ENCODE measurements around the gene CORO2B.

CORO2B gene

DNA sequence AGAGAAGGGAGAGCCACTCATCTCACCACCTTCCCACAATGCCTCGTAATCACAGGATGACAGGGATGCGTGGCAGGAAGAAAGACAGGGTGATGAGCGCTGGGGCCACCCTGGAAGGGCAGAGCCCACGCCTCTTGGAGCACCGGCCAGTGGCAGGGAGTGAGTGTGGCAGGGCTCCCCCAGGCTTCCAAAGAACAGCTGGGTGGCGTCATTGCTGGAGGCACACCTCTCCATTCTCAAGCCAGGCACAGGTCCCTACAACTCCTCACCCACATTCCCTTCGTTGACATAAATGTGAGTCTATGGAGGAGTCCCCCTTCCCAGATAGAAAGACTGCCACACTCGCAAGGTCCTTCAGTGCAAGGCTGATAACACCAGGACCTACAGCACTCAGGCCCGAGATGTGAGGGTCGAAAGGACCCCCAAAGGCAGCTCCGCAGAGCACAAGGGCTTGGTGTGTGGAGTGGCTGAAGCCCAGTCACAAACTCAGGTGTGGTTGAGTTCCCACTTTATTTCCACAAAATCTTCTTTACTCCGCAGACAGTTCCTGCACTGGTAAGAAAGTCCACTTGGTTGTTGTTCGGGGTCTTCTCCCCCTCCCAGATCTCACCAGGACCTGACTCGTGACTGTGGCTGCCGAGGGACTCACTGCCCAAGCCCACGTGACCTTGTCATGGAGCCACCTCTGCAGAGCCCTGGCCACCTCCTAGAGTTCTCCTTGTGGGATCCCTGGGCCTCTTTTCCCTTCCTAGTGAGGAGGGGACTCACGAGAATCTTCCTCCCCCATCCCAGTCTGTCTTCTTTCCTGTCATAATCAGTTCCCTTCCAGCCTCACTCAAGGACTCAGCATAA, 22.4 kb upstream of the CORO2B start:
- Histone ChIP-seq H3K27ac (ENCODE audit: low read length) (no peak overlapping the region), H3K4me3 (ENCODE audit: low read depth in 1 of 2, low read length in 2 of 2) (no peak overlapping the region), H3K27me3 (ENCODE audit: low read depth, low read length) (peaks cover 10% of the 10 kb centered on the region), H3K4me1 (ENCODE audit: control insufficient read depth in 1 of 2, insufficient read depth in 2 of 2, low read length in 2 of 2) (peaks cover 4 to 5% of the 10 kb centered on the region in 2 donors), H3K36me3 (ENCODE audit: control insufficient read depth in 1 of 2, insufficient read depth in 2 of 2, low read length in 2 of 2) (no peaks in the 10 kb centered on the region), H3K9me3 (ENCODE audit: control insufficient read depth in 1 of 2, low read length in 2 of 2) (no peaks in the 10 kb centered on the region)

GRCh38 chr15:68557469-68558317, 21.1 kb upstream of the CORO2B start:
- Histone ChIP-seq H3K36me3 (ENCODE audit: control insufficient read depth in 1 of 2, insufficient read depth in 2 of 2, low read length in 2 of 2) (no peaks in the 10 kb centered on the region), H3K4me3 (ENCODE audit: low read depth in 1 of 2, low read length in 2 of 2) (no peak overlapping the region), H3K27ac (ENCODE audit: low read length) (no peak overlapping the region), H3K27me3 (ENCODE audit: low read depth, low read length) (peaks cover 10% of the 10 kb centered on the region), H3K9me3 (ENCODE audit: control insufficient read depth in 1 of 2, low read length in 2 of 2) (no peaks in the 10 kb centered on the region), H3K4me1 (ENCODE audit: control insufficient read depth in 1 of 2, insufficient read depth in 2 of 2, low read length in 2 of 2) (peaks cover 4 to 5% of the 10 kb centered on the region in 2 donors)

DNA sequence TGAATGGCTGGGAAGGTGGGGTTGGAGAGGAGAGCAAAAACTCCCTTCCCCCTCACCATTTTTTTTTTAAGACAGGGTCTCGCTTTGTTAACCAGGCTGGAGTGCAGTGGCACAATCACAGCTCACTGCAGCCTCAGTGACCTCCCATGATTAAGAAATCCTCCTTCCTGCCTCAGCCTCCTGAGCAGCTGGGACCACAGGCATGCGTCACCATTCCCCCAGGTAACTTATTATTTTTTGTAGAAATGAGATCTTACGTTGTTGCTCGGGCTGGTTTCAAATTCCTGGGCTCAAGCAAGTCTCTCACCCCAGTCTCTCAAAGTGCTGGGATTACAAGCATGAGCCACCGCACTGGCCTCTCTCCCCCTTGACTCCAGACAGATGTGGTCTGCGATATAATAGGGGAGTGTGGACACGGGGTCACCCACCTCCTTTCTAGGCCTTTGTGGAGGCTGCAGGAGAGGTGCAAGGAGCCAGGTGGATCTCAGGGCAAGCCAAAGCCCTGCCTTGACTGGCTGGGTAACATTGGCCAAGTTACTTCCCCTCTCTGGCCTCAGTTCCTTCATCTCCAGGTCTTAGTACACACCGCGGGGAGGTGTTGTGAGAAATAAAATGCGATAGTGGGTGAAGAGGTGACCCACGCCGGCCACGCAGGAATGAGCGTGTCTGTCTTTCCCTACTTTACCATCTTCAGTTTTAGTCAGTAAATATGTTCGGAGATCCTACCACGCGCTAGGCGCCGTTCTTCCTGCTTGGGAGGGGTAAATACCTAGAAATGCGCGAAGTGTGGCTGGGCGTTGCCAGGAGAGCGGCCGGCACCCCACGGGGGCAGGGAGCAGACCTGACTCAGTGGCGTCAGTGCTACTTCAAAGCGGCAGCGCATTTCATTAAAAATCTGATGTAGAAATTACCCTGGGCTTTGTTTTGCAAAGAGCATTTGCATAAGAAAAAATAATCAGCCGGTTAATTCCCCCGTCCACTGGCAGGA, 20.2 kb upstream of the CORO2B start:
- Histone ChIP-seq H3K4me1 (ENCODE audit: control insufficient read depth in 1 of 2, insufficient read depth in 2 of 2, low read length in 2 of 2) (peaks cover 4 to 5% of the 10 kb centered on the region in 2 donors), H3K27ac (ENCODE audit: low read length) (no peak overlapping the region), H3K9me3 (ENCODE audit: control insufficient read depth in 1 of 2, low read length in 2 of 2) (no peaks in the 10 kb centered on the region), H3K36me3 (ENCODE audit: control insufficient read depth in 1 of 2, insufficient read depth in 2 of 2, low read length in 2 of 2) (no peaks in the 10 kb centered on the region), H3K27me3 (ENCODE audit: low read depth, low read length) (peaks cover 10% of the 10 kb centered on the region), H3K4me3 (ENCODE audit: low read depth in 1 of 2, low read length in 2 of 2) (peak overlapping the region; percentile 63 to 65)

GRCh38 chr15:68559345-68560310, 19.2 kb upstream of the CORO2B start:
- Histone ChIP-seq H3K36me3 (ENCODE audit: control insufficient read depth in 1 of 2, insufficient read depth in 2 of 2, low read length in 2 of 2) (no peaks in the 10 kb centered on the region), H3K4me3 (ENCODE audit: low read depth in 1 of 2, low read length in 2 of 2) (peak overlapping the region; percentile 63 to 65), H3K27ac (ENCODE audit: low read length) (no peak overlapping the region), H3K27me3 (ENCODE audit: low read depth, low read length) (peaks cover 10% of the 10 kb centered on the region), H3K4me1 (ENCODE audit: control insufficient read depth in 1 of 2, insufficient read depth in 2 of 2, low read length in 2 of 2) (peaks cover 4 to 5% of the 10 kb centered on the region in 2 donors), H3K9me3 (ENCODE audit: control insufficient read depth in 1 of 2, low read length in 2 of 2) (no peaks in the 10 kb centered on the region)

DNA sequence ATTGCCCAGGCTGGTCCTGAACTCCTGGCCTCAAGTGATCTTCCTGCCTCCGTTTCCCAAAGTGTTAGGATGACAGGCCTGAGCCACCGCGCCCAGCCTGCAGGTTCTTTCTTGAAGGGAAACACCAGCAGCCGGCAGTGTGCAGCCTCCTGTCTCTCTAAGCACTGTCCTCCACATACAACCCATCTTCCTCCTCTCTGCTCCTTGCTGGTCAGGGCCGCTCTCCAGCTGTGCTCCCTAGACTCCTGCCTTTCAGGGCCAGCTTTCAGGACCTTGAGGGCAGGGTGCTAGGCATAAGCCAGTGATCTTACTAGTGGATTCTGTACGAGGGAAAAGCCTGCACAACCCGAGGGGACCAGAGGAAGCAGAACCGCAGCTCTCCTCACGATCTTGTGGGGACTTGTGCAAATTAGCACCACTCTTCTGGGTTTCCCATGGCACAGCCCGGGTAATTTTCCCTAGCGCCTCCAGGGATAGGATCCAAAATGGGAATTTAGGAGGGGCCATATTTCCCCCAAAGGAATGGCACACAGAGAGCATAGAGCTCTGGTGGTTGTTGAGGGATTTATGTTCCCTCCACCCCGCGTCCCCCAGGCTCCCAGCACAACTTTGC, 18.2 kb upstream of the CORO2B start:
- Histone ChIP-seq H3K36me3 (ENCODE audit: control insufficient read depth in 1 of 2, insufficient read depth in 2 of 2, low read length in 2 of 2) (no peaks in the 10 kb centered on the region), H3K4me3 (ENCODE audit: low read depth in 1 of 2, low read length in 2 of 2) (no peak overlapping the region), H3K4me1 (ENCODE audit: control insufficient read depth in 1 of 2, insufficient read depth in 2 of 2, low read length in 2 of 2) (peaks cover 4 to 5% of the 10 kb centered on the region in 2 donors), H3K27ac (ENCODE audit: low read length) (no peak overlapping the region), H3K9me3 (ENCODE audit: control insufficient read depth in 1 of 2, low read length in 2 of 2) (no peaks in the 10 kb centered on the region), H3K27me3 (ENCODE audit: low read depth, low read length) (peaks cover 10% of the 10 kb centered on the region)

DNA sequence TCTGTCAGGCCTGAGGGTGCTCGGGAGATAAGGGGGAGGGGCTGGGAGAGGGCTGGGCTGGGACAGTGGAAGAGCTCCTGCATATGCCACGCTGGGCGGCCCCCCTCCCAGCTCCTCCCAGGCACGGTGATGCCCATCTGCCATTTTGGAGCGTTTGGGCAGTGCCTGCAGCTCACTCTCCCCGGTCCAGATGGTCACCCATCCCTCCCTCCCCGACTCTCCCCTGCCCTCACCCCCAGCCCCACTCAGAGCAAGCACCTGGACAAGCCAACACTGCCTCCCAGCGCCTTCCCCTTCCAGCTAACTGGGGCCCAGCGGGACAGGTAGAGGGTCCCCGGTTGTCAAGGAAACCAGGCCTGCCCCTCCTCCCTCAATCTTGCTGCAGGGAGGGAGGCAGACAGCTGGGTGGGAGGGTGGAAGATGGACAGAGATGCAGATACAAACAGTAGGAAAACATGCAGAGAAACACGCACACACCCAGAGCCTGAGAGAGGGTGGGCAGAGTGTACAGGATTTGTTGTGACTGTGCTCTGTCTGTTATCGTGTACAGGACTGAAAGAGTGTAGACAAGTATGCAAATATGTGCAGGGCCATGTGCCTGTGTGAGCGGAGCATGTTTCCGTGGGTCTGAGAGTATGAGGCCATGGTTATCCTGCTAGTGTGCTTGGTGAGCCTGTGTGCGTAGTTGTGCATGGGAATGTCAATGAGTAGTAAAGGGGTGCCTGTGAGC, 17.5 kb upstream of the CORO2B start:
- Histone ChIP-seq H3K9me3 (ENCODE audit: control insufficient read depth in 1 of 2, low read length in 2 of 2) (no peaks in the 10 kb centered on the region), H3K27ac (ENCODE audit: low read length) (no peak overlapping the region), H3K4me1 (ENCODE audit: control insufficient read depth in 1 of 2, insufficient read depth in 2 of 2, low read length in 2 of 2) (peaks cover 4 to 5% of the 10 kb centered on the region in 2 donors), H3K36me3 (ENCODE audit: control insufficient read depth in 1 of 2, insufficient read depth in 2 of 2, low read length in 2 of 2) (no peaks in the 10 kb centered on the region), H3K4me3 (ENCODE audit: low read depth in 1 of 2, low read length in 2 of 2) (no peak overlapping the region), H3K27me3 (ENCODE audit: low read depth, low read length) (peaks cover 10% of the 10 kb centered on the region)

GRCh38 chr15:68561901-68562300, 16.9 kb upstream of the CORO2B start:
- no peaks in the 10 kb centered on the region for H3K9me3 ChIP-seq (ENCODE audit: control insufficient read depth in 1 of 2, low read length in 2 of 2)
- H3K27me3 ChIP-seq (ENCODE audit: low read depth, low read length), result peaks cover 10% of the 10 kb centered on the region
- H3K4me1 ChIP-seq (ENCODE audit: control insufficient read depth in 1 of 2, insufficient read depth in 2 of 2, low read length in 2 of 2), result peaks cover 4 to 5% of the 10 kb centered on the region in 2 donors
- H3K27ac ChIP-seq (ENCODE audit: low read length), result no peak overlapping the region
- no peak overlapping the region for H3K4me3 ChIP-seq (ENCODE audit: low read depth in 1 of 2, low read length in 2 of 2)
- no peaks in the 10 kb centered on the region for H3K36me3 ChIP-seq (ENCODE audit: control insufficient read depth in 1 of 2, insufficient read depth in 2 of 2, low read length in 2 of 2)

- Histone ChIP-seq H3K4me1 (ENCODE audit: control insufficient read depth in 1 of 2, insufficient read depth in 2 of 2, low read length in 2 of 2) (peaks cover 4 to 5% of the 10 kb centered on the region in 2 donors), H3K27ac (ENCODE audit: low read length) (no peak overlapping the region), H3K9me3 (ENCODE audit: control insufficient read depth in 1 of 2, low read length in 2 of 2) (no peaks in the 10 kb centered on the region), H3K27me3 (ENCODE audit: low read depth, low read length) (peaks cover 2% of the 10 kb centered on the region), H3K4me3 (ENCODE audit: low read depth in 1 of 2, low read length in 2 of 2) (no peak overlapping the region), H3K36me3 (ENCODE audit: control insufficient read depth in 1 of 2, insufficient read depth in 2 of 2, low read length in 2 of 2) (no peaks in the 10 kb centered on the region)
These were observed 14.6 kb upstream of the CORO2B start for GRCh38 chr15:68564173-68564572.

DNA sequence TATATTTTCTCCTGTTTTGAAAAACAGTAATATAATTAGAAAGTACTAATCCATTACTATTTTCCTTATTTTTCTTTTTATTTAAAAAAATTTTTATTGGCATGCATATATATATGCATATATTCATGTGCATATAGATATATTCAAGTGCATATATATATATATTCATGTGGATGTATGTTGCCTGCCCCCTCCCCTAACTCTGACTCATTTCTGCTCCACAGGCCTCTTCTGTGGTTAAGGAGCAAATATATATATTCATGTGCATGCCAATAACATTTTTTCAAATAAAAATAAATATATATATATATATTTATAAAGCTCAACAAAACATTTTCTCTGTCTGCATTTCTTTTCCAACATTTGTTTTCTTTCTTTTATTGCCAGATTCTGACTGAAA, 13.6 kb upstream of the CORO2B start:
- Histone ChIP-seq H3K27me3 (ENCODE audit: low read depth, low read length) (no peaks in the 10 kb centered on the region), H3K36me3 (ENCODE audit: control insufficient read depth in 1 of 2, insufficient read depth in 2 of 2, low read length in 2 of 2) (no peaks in the 10 kb centered on the region), H3K4me1 (ENCODE audit: control insufficient read depth in 1 of 2, insufficient read depth in 2 of 2, low read length in 2 of 2) (no peaks in the 10 kb centered on the region), H3K9me3 (ENCODE audit: control insufficient read depth in 1 of 2, low read length in 2 of 2) (no peaks in the 10 kb centered on the region), H3K27ac (ENCODE audit: low read length) (no peak overlapping the region), H3K4me3 (ENCODE audit: low read depth in 1 of 2, low read length in 2 of 2) (no peak overlapping the region)
